Neural cell (in vitro differentiated cells): ENCODE measurements around the gene ZNF585A. TPM values are rescaled to one million over a fixed set of nuclear protein-coding genes. Genes with fewer than 3 reads are reported as not detected.

Source experiments
- H2AFZ ChIP-seq: fragments of 200-600, 300-800 bp; sonication (generic), shearing (Covaris generic); 2 replicates; pipeline ENCODE4 v1.6.0; 2014; ENCODE audit warnings: low read depth, mild to moderate bottlenecking, antibody characterized with exemption, low read length, moderate library complexity
- H3F3A ChIP-seq: fragments of 200-600 bp; shearing (Covaris generic); 2 replicates; pipeline ENCODE4 v1.6.1; 2016; ENCODE audit warnings: mild to moderate bottlenecking, moderate library complexity, mixed read lengths, antibody characterized with exemption, low read length; ENCODE audit not compliant: insufficient read depth, poor library complexity, severe bottlenecking
- H3K27ac ChIP-seq: fragments of 200-600, 300-800 bp; sonication (generic), shearing (Covaris generic); 2 replicates; pipeline ENCODE4 v1.5.1; 2014; ENCODE audit warnings: mild to moderate bottlenecking, low read length, moderate library complexity
- H3K27me3 ChIP-seq: fragments of 300-800, 200-600 bp; sonication (generic), shearing (Covaris generic); 2 replicates; pipeline ENCODE4 v1.6.0; 2014; ENCODE audit warnings: mild to moderate bottlenecking, low read depth, low read length, moderate library complexity; ENCODE audit not compliant: insufficient read depth
- H3K36me3 ChIP-seq: fragments of 300-800, 200-600 bp; sonication (generic), shearing (Covaris generic); 2 replicates; pipeline ENCODE4 v1.5.1; 2014; ENCODE audit warnings: mild to moderate bottlenecking, antibody characterized with exemption, low read length, moderate library complexity; ENCODE audit not compliant: insufficient read depth
- H3K4me2 ChIP-seq: fragments of 300-800, 200-600 bp; sonication (generic), shearing (Covaris generic); 2 replicates; pipeline ENCODE4 v1.6.0; 2014; ENCODE audit warnings: mild to moderate bottlenecking, low read length
- H3K4me3 ChIP-seq: fragments of 300-800, 200-600 bp; sonication (generic), shearing (Covaris generic); 2 replicates; pipeline ENCODE4 v1.5.1; 2014; ENCODE audit warnings: mild to moderate bottlenecking, low read length, moderate library complexity
- H3K79me2 ChIP-seq: fragments of 200-600 bp; shearing (Covaris generic); replicated peaks from 2 replicates; pipeline ENCODE4 v1.6.0; 2014; ENCODE audit warnings: mild to moderate bottlenecking, low read length, moderate library complexity; ENCODE audit not compliant: insufficient read depth
- H3K9ac ChIP-seq: fragments of 300-800, 200-600 bp; sonication (generic), shearing (Covaris generic); 2 replicates; pipeline ENCODE4 v1.6.1; 2016; ENCODE audit warnings: mild to moderate bottlenecking, low read length, mixed read lengths
- H3K9me2 ChIP-seq: fragments of 200-600 bp; shearing (Covaris generic); 2 replicates; pipeline ENCODE4 v1.6.1; 2016; ENCODE audit warnings: mild to moderate bottlenecking, low read length, mixed read lengths; ENCODE audit not compliant: insufficient read depth
- H3K9me3 ChIP-seq: fragments of 200-600, 300-800 bp; sonication (generic), shearing (Covaris generic); 2 replicates; pipeline ENCODE4 v1.6.1; 2016; ENCODE audit warnings: mild to moderate bottlenecking, mixed run types, low read length, moderate library complexity, mixed read lengths
- H4K20me1 ChIP-seq: fragments of 200-600 bp; shearing (Covaris generic); 2 replicates; pipeline ENCODE4 v1.6.1; 2016; ENCODE audit warnings: mild to moderate bottlenecking, mixed run types; ENCODE audit not compliant: insufficient read depth
- EP300 ChIP-seq: fragments of 450-650 bp; conservative IDR thresholded peaks from 2 replicates; pipeline ENCODE4 v1.6.1; 2014; ENCODE audit warnings: antibody characterized with exemption, mild to moderate bottlenecking, moderate library complexity; ENCODE audit not compliant: poor library complexity, severe bottlenecking
- EZH2 ChIP-seq: fragments of 200-600, 300-800 bp; shearing (Covaris generic), sonication (generic); IDR thresholded peaks from 2 replicates; pipeline ENCODE4 v1.6.1; 2014; ENCODE audit warnings: antibody characterized with exemption, low read length, borderline replicate concordance, mild to moderate bottlenecking; ENCODE audit not compliant: insufficient read depth, poor library complexity, severe bottlenecking
- MXI1 ChIP-seq: fragments of 450-650 bp; conservative IDR thresholded peaks from 2 replicates; pipeline ENCODE4 v1.6.1; 2014; ENCODE audit warnings: antibody characterized with exemption, mild to moderate bottlenecking; ENCODE audit not compliant: poor library complexity, severe bottlenecking
- POLR2AphosphoS5 ChIP-seq: IDR thresholded peaks from 2 replicates; pipeline ENCODE4 v1.6.1; 2012
- RAD21 ChIP-seq: fragments of 450-650 bp; conservative IDR thresholded peaks from 2 replicates; pipeline ENCODE4 v1.6.1; 2014; ENCODE audit warnings: antibody characterized with exemption, mild to moderate bottlenecking, moderate library complexity
- SMC3 ChIP-seq: fragments of 450-650 bp; conservative IDR thresholded peaks from 2 replicates; pipeline ENCODE4 v1.6.1; 2014; ENCODE audit warnings: antibody characterized with exemption, mild to moderate bottlenecking, moderate library complexity; ENCODE audit not compliant: poor library complexity
- TAF1 ChIP-seq: IDR thresholded peaks from 2 replicates; pipeline ENCODE4 v1.6.1; 2012; ENCODE audit warnings: low read depth
- polyA plus RNA-seq: library from polyadenylated mRNA; depleted of rRNA; stranded (reverse); fragments of >200 nt; gene quantifications from 2 replicates; pipeline ENCODE4 v1.2.3, GENCODE V29; 2014
- TF ChIP-seq, protein P1 (sequence below): IDR thresholded peaks from 2 replicates; pipeline ENCODE4 v1.6.1; 2012; ENCODE audit warnings: borderline replicate concordance
- TF ChIP-seq, protein P2 (sequence below): fragments of 450-650 bp; IDR thresholded peaks from 2 replicates; pipeline ENCODE4 v1.5.1; 2014; ENCODE audit warnings: antibody characterized with exemption, mild to moderate bottlenecking, moderate library complexity; ENCODE audit not compliant: poor library complexity, severe bottlenecking

Gene ZNF585A
- polyA plus RNA-seq, 1 donor from 2014 or later = 26.3 TPM

DNA sequence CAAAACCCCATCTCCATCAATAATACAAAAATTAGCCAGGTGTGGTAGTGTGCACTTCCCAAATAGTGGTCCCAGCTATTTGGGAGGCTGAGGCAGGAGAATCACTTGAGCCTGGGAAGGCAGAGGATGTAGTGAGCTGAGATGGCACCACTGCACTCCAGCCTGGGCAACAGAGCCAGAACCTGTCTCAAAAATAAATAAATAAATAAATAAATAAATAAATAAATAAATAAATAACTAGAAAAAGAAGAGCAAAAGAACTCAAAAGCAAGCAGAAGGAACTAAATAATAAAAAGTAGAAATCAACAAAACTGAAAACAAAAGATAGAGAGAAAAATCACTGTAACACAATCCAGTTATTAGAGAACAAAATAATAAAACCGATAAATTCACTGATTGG is 12.3 kb downstream of the ZNF585A start:
- H3K9me3 ChIP-seq = peaks cover 11% of the 10 kb centered on the region
- H3K9ac ChIP-seq = no peak overlapping the region
- no peaks in the 10 kb centered on the region for H4K20me1 ChIP-seq
- no peak overlapping the region for H3K4me3 ChIP-seq
- no peak overlapping the region for H2AFZ ChIP-seq
- H3K27ac ChIP-seq = no peak overlapping the region
- no peak overlapping the region for H3K4me2 ChIP-seq
- TF ChIP-seq RAD21 (no peak), TAF1 (no peak), MXI1 (no peak), EZH2 (no peak), EP300 (no peak), POLR2AphosphoS5 (no peak), SMC3 (no peak)
- TF ChIP-seq, protein P1, sequence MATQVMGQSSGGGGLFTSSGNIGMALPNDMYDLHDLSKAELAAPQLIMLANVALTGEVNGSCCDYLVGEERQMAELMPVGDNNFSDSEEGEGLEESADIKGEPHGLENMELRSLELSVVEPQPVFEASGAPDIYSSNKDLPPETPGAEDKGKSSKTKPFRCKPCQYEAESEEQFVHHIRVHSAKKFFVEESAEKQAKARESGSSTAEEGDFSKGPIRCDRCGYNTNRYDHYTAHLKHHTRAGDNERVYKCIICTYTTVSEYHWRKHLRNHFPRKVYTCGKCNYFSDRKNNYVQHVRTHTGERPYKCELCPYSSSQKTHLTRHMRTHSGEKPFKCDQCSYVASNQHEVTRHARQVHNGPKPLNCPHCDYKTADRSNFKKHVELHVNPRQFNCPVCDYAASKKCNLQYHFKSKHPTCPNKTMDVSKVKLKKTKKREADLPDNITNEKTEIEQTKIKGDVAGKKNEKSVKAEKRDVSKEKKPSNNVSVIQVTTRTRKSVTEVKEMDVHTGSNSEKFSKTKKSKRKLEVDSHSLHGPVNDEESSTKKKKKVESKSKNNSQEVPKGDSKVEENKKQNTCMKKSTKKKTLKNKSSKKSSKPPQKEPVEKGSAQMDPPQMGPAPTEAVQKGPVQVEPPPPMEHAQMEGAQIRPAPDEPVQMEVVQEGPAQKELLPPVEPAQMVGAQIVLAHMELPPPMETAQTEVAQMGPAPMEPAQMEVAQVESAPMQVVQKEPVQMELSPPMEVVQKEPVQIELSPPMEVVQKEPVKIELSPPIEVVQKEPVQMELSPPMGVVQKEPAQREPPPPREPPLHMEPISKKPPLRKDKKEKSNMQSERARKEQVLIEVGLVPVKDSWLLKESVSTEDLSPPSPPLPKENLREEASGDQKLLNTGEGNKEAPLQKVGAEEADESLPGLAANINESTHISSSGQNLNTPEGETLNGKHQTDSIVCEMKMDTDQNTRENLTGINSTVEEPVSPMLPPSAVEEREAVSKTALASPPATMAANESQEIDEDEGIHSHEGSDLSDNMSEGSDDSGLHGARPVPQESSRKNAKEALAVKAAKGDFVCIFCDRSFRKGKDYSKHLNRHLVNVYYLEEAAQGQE = no peak
- TF ChIP-seq, protein P2, sequence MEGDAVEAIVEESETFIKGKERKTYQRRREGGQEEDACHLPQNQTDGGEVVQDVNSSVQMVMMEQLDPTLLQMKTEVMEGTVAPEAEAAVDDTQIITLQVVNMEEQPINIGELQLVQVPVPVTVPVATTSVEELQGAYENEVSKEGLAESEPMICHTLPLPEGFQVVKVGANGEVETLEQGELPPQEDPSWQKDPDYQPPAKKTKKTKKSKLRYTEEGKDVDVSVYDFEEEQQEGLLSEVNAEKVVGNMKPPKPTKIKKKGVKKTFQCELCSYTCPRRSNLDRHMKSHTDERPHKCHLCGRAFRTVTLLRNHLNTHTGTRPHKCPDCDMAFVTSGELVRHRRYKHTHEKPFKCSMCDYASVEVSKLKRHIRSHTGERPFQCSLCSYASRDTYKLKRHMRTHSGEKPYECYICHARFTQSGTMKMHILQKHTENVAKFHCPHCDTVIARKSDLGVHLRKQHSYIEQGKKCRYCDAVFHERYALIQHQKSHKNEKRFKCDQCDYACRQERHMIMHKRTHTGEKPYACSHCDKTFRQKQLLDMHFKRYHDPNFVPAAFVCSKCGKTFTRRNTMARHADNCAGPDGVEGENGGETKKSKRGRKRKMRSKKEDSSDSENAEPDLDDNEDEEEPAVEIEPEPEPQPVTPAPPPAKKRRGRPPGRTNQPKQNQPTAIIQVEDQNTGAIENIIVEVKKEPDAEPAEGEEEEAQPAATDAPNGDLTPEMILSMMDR = no peak
- H3K9me2 ChIP-seq = no peaks in the 10 kb centered on the region
- H3K79me2 ChIP-seq = no peaks in the 10 kb centered on the region
- H3K27me3 ChIP-seq = no peaks in the 10 kb centered on the region
- peaks cover 30% of the 10 kb centered on the region for H3K36me3 ChIP-seq
- no peaks in the 10 kb centered on the region for H3F3A ChIP-seq

DNA sequence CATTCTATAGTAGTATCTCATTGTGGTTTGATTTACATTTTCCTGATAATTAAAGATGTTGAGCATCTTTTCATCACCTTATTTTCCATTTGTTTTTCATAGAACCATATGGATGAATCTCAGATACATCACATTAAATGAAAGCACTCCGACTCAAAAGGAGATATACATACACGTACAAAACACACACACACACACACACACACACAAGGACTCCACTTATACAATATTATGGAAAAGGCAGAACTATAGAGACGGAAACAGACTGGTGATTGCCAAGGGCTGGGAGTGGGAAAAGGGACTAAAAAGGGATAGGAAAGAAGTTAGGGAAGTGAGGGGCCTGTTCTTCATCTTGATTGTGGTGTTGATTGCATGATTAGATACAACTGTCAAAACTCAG is 24.3 kb downstream of the ZNF585A start:
- Histone ChIP-seq H3K27ac (no peak overlapping the region), H3K9me2 (no peaks in the 10 kb centered on the region), H3K4me3 (no peak overlapping the region), H3K27me3 (no peaks in the 10 kb centered on the region), H3K9me3 (peaks cover 43% of the 10 kb centered on the region), H3K79me2 (no peaks in the 10 kb centered on the region), H3F3A (no peaks in the 10 kb centered on the region), H3K4me2 (no peak overlapping the region), H3K9ac (no peak overlapping the region), H3K36me3 (peaks cover 32% of the 10 kb centered on the region), H4K20me1 (no peaks in the 10 kb centered on the region), H2AFZ (no peak overlapping the region)
- TF ChIP-seq MXI1 (no peak), EP300 (no peak), EZH2 (no peak)

DNA sequence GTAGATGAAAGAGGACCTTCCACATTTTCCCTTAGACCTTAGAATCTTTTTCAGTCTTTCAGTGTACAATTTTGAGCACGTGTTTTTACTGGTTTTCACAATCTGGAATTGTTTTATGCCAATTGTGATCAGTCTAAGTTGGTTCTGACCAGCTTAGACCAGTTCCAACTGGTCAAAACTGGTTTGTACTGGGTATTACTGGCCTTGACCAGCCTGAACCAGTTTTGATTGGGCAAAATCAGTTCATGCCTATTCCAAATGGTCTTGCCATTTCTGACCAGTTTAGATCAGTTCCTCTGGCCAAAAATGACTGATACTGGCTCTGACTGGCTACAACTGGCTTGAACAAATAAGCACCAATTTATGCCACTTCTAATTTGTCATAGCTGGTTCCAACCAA is 36.4 kb downstream of the ZNF585A start:
- H3K27ac ChIP-seq = no peak overlapping the region
- no peaks in the 10 kb centered on the region for H3K9me2 ChIP-seq
- no peak overlapping the region for H2AFZ ChIP-seq
- no peaks in the 10 kb centered on the region for H3F3A ChIP-seq
- H3K9ac ChIP-seq = no peak overlapping the region
- TF ChIP-seq EZH2 = no peak
- no peaks in the 10 kb centered on the region for H3K36me3 ChIP-seq
- H3K4me3 ChIP-seq = no peak overlapping the region
- peaks cover 67% of the 10 kb centered on the region for H3K9me3 ChIP-seq
- no peaks in the 10 kb centered on the region for H3K27me3 ChIP-seq
- H4K20me1 ChIP-seq = no peaks in the 10 kb centered on the region
- H3K4me2 ChIP-seq = no peak overlapping the region
- H3K79me2 ChIP-seq = no peaks in the 10 kb centered on the region
